GM04503 (cell line): ENCODE results near the gene CDH4.

Experiments
- DNase-seq: peaks from one replicate; pipeline ENCODE4 v3.0.0-alpha.2; 2012; ENCODE audit warnings: low read depth

The CDH4 gene

DNA sequence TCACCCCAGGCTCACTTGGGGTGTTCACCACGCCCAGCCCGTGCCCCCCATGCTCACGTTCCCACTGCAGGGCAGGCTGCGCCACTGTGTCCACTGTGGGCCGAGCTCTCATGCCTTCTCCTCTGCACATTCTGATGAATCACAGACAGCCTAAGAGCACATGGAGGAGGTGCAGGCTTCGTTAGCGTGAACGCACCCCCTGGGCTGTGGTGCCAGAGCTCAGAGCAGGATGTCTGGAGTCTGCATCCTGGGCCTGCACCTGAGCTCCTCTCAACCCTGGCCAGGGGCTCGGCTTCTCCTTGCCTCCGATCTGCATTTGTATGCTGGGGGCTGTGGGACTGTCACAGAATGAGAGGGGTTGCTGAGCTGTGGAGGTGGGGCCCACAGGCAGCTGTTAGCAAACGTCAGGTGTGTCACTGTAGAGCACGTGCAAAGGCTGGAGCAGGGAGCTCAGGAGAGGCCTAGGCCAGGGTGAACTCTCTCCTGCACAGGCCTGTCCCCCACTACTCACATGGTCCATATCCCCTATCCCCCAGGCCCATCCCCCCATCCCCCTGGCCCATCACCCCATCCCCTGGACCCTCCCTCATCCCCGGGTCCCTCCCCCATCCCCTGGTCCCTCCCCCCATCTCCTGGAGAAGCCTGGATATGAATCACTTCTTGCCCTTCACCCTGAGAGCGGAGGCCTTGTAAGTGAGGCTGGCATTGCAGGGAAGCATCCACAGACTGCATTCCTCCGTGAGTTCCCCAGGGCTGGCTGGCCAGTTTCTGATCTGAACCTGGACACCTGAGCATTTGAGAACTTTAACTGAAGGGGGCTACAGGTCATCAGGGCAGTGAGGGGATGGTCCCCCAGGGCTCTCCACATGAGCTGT lies 504.1 kb downstream of the CDH4 start:
- DNase-seq, result no peak

DNA sequence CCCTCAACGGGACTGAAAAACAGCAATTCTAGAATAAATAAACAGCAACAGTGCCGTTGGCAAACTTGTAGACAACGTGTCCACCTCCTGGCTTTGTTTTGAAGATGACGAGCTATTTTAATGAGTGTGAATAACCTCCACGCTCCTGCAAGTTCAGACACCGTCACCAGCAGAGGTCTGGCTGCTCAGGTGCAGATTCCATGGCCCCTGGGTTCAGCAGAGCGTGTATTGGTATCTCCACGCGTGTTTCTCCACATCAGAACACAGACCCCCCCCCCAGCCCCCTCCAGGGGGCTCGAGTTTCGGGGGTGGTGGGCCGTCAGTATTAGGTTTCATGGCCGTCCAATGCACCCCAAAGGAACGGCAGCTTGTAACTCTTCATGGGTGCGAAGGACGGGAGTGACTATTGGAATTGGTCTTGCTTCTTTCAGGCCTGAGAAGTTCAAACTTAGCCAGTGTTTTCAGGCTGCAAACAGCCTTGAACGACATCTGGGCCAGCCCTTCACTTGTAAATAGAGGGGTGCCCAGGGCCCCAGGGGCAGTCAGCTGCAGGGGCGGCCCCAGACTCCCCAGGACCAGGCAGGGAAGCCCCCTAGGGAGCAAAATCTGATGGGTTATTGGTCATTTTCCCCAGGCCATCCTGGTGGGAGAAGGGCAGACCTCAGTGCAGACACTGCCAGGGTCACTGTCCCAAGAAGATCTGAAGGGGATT lies 505.1 kb downstream of the CDH4 start:
- DNase-seq, result no peak

DNA sequence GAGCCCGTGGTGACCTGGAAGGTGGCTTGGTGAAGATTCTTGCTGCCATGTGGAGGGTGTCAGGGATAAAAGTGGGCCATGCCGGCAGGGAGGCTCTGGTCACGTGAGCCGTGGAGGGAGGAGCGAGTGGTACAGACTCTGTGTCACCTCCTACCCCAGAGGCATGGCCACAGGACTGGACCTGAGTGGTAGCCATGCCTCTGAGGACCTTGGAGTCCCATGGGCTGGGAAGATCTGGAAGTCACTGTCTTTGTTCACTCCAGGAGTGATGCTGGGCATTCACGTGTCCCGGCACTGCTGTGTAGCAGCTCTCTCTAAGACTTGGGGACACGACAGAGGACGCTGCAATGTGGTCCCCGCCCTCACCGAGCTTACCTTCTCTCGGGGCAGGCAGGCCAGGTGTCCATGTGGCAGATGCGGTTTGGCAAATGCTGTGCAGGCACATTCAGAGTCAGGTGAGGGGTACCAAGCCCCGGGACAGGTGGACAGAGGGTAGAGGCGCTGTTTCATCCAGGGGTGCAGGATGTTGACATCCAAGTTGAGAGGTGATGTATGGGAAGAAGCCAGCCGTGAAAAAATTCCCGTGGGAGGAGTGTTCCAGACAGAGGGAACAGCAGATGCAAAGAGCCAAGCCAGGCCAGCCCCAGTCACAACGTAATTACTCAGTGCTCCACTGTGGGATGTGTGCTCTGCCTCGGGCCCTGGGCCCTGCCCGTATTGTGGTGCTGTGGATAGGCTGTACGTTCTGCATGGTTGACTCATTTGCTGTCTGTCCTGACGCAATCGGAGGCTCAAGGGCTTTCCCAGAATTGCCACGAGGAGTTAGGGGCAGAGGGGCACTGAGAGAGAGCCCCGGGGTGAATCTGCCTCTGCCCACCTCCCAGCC lies 505.9 kb downstream of the CDH4 start:
- DNase-seq, result no peak

DNA sequence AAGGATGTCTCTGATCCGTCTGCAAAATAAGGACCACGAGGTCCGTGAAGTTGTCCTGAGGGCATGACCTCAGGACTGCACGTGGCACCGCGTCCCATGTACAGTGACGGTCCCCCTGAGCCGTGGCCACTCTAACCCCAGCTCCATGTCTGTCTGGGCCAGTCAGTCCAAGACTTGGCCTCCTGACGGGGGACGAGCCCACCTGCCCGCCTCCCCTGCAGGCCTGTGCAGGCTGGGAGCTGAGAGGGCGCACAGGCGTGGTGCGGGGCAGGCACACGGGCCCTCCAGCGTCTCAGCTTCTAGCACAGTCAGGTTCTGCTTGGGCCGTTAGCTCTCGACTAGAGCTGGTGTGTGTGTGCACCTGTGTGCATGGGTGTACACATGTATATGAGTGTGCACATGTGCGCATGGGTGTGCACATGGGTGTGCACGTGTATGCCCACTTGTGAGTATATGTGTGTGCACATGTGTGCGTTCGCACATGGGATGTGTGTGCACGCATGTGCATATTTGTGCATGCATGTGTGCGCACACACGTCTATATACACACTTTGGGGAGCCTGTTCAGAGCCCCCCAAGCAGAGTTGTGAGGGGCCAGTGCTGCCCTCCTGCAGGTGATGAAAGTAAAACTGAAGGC lies 506.6 kb downstream of the CDH4 start:
- no peak for DNase-seq

DNA sequence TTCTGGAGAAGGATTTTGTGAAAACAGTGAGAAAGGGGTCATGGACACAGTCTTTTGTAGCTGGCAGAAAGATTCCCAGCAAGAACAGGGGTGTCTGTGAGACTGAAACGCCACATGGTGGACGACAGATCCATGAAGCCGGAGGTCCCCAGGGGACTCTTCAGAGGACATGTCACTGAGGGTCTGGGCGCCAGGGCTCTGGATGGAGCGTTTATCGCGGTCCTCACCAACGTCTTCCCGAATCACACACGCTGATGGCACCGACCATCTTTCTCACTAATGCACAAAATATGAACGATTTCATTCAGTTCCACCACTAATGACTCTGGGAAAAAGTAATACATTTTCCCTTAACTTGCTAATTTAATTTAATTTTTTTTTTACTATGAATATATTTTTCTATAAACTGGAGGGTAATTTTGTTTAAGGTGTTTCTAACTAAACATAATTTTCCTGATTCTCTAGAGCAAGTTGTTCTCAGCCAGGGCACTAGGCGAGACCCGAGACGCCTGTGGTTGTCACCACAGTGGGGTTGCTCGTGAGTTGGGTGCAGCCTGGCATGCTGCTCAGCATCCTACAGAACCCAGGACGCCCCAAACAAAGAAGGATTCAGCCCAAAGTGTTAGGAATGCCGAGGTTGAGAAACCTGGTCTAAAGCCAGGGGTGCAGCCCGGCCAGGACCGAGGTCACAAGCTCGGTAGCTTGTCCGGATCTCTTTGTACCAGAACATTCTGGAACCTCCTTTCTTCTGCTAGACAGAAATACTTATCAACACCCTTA lies 507.4 kb downstream of the CDH4 start:
- no peak for DNase-seq

DNA sequence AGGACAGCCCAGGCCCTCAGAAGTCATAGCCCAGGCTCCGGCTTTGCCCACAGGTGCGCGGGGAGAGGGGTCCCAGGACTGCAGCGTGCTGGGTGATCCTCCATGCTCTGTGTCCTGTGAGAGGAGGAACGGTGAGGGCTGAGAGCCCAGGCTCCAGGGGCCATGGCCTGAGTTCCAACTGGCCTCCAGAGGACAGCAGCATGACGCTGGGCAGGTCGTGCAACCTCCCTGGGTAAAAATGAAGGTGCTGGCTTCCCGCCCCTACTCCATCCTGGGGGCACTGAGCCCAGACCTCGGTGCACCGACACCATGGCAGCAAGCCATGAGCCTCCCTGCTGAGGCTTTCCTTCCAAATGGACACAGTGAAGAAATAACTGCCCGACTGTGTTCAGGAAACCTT lies 508.3 kb downstream of the CDH4 start:
- DNase-seq, result no peak

DNA sequence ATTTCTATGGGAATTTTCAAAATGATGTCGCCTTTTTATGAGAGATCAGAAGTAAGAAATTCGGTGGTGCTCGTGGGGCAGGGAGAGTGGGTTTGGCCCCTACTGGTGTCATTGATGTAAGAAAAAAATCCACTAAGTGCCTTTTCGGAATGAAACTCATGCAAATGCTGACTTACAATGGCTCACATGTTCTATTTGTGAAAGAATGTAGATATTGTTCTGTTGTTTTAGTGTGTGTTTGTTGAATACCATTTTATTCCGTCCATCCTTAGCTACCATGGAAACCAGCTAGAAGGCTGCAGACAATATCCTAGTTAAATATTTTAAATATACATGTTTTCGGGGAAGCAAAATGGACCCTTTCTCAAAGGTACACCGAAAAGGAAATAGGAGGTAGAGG lies 508.7 kb downstream of the CDH4 start:
- DNase-seq, result no peak

DNA sequence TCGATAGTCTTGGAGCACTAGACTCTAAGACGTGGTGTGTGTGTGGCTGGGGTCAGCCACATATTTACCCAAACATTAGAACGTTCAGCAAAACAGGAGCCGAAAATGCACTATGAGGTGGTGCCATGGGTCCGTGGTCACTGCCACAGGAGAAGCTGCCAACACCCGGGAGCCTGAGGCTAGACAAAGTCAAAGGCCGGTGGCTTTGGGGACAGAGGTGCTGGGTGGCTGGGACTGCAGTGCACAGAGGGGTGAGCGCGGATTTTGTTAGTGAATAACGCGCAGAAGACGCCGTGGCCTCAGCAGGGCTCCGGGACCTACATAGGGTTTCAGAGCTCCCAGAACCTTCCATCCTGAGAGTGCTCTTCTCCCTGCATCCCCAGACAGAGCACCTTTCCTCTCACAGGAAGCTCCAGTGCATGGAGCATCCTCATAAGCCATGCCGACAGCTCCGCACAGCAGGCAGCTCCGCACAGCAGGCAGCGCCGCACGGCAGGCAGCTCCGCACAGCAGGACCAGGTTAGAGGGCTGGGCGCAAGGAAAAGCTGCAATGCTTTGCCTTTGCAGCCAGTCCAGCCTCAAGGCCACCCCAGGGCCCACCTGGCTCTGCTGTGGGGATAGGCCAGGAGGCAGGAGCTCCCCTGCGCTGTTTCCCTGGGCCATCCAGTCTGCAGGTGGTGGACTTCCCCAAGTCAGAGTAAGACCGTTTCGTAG lies 509.5 kb downstream of the CDH4 start:
- DNase-seq, result no peak

DNA sequence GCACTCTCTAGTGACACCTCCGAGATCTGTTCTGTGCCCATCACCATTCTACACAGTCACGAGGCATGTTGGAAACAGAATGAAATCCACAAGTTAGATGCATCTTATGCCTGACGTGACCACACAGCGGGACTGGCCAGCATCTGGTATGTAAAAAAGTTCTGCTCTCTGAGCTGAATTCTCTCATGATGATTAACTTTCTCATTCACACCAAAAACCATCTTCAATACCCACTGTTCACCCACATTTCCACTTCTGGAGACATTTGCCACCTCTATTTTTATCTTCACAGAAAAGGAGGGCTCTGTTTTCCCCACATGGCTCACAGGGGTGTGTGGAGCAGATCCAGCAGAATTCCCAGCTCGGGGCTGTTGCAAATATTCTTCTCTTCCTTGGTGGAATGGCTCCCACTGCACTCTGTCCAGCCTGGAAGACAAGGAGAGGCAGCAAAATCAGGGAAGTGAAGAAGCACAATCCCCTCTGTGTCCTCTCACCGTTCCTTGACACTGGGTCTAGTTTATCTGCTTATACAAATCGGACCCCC lies 510.2 kb downstream of the CDH4 start:
- no peak for DNase-seq

DNA sequence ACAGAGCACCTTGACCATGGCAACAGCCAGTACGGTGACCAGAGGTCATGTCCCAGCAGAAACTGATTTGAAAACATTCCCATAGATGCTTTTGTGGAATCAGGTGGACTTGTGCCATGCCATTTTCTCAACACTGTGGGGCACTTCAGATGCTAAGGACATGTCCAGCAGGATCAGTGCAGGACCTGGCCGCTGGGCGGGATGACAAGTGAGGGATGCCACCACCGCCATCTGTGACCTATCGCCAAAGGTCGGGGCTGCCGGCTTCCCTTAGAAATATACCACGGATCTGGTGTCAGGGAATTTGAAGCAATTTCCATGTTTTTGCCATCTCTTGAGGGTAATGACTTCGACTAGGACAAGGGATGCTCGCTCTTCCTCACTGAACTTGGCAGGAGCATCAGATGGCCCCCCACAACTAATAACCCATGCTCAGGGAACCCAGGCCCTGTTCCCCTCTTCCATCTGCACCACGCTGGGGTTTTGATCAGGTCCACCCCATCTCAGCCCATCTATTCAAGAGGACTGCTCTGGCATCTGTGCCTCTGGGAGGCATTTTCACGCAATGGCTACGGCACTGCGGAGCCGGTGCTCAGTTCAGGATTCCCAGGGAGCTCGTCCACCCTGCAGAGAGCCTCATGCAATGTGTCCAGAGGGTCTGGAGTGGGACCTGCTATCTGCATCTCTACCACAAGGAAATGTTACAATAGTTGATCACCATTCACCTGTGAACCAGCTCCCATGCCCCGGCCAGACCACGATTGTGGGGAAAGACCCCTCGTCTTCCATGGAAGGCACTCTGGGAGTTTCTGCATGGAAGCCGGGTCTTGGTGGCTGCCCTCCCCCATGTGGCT lies 511.1 kb downstream of the CDH4 start:
- DNase-seq, result no peak

DNA sequence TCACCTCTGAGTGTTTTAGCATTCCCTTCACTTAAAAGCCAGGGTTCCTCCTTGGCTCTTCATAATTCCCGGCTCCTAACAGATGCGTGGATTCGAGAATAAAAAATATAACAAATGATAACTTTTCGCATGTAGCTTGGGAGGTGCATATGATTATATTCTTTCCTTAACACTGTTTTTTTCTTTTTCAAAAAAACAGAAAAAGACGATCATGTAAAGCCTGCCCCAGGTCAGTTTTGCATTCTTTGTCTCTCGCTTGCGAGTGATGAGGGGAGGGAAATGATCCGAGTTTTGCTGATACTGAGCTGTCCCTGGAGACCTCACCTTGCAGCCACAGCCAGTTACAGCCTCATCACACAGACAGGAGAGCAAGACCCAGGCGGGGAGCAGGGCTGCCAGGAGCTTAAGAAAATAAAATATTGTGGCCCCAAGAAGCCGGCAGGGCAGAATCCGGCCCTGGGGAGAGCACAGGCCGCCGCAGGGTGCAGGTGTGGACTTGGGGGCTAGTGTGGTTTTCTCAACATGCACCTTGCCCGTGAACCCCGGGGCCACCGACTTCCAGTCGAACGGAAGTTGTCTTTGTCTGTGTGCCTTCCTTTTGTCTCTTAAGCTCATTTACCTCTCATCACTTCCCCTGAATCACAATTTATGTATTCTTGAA lies 511.8 kb downstream of the CDH4 start:
- DNase-seq, result no peak

DNA sequence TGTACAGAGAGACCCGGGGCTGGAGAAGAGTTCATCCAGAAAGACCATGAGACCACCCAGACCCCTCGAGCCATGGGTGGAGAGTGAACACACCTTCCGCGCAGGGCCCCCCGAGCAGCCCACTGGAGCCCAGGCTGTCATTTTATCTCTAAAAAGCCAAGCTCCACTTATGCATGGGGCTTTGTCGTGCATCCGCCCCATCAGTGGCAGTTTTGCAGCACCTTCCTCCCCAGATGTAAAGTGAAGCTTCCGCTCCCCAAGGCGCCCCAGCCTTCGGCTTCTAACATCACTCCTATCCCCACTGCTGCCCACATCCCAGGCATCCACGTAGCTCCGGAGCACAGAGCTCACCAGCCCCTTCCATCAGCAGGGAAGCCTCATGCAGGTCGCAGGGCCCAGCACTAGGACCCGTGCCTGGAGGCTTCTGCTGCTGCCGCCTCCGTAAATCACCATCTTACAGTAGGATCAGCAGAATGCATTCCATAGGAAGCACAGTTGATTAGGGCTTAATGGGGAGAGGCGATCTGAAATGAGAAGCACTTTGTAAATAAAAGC lies 512.5 kb downstream of the CDH4 start:
- no peak for DNase-seq

DNA sequence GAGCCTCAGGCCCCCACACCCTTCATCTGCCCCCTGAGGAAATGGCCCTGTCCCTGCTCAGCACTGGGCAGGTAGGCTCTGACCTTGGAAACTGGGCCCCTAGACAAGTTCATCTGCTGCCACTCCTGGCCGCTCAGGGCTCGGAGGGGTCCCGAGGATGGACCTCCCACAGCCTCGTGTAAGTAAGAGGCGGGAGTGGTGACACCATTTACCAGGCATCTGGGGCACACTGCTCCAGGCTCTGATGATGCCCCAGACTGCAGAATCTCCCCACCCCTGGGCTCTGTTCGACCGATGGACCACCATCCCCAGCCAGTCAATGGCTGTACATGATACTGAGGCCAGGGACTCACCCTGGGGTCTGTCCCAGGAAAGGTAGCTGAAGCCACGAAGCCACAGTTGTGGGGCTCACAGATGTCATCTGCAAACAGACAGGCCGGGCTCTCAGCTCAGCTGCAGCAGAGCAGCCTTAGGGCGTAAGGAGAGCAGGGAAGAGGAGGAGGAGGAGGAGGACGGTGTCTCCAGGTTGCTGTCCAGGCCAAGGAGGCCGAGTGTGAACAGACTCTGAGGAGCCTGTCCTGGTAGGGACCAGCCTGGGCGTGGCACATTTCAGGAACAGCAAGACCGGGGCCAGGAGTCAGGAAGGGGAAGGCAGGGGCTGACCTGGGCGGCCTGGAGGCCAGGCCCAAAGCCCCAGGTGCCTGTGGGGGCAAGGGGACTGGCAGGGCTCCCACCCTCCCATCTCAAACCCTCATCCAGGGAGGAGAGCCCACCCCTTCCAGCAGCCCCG lies 513.2 kb downstream of the CDH4 start:
- no peak for DNase-seq

DNA sequence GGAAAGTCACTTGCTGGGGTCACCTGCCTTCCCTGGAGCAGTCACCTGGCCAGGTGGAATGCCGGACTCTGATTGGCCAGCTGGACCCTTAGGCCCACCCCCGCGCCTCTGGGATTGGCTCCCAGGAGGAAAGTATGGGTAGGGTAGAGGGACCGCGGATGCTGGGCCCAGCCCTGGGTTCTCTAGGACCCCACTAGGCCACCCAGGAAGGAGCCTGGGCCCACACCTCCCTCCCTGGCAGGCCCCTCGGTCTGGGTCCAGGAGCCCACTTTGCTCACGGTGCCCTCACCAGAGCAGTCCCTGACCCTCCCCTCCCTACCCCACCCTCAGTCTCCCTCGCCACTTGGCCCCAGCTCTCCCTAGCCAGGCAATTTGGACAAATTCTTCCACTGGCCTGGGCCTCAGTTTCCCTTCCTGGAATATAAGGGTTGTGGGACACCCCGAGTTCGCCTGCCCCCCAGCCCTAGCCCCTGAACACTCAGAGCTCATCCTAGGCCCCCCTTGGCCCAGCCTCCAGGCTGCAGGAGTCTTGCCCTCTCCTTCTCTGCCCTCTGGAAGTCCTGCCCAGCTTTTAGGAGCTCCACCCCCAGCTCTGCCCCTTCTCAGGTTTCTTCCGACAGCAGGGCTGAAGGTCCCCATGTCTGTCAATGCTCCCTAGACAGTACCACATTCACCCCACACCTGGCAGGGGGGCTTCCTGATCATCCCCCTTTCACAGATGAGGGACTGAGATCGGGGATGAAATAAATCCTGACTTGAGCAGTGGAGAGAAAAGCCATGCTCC lies 514.0 kb downstream of the CDH4 start:
- no peak for DNase-seq

DNA sequence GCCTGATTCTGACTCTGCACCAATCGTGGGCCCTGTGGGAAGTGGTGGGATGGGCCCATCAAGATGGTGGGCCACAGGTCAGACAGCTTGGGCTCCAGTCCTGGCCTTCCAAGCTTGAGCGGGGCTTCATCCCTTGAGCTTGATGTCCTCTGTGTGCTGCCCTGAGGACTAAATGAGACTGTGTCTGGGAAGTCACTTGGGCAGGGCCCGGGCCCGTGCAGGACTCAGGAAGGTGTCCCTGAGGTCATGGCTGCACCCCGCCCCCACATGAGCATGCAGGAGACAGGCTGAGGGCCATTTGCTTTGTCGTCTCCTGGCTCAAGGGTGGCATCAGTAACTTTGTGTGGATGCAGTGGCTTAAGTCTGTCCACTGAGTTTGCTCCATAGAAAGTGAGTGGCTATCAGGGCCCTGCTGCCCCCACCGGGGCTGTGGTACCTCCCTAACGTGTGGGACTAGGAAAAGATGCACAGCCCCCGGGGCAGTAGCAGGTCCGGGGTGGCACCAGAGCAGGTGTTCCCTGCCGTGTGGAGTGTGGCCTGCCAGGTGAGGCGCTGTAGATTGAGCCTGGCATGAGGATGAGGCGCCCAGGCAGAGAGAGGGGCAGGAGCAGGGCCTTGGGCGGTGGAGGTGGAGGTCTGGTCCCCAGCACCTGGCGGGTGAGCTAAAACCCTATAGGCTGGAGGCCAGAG lies 515.0 kb downstream of the CDH4 start:
- no peak for DNase-seq
